ENCODE measurements around the gene MAB21L4.

DNA sequence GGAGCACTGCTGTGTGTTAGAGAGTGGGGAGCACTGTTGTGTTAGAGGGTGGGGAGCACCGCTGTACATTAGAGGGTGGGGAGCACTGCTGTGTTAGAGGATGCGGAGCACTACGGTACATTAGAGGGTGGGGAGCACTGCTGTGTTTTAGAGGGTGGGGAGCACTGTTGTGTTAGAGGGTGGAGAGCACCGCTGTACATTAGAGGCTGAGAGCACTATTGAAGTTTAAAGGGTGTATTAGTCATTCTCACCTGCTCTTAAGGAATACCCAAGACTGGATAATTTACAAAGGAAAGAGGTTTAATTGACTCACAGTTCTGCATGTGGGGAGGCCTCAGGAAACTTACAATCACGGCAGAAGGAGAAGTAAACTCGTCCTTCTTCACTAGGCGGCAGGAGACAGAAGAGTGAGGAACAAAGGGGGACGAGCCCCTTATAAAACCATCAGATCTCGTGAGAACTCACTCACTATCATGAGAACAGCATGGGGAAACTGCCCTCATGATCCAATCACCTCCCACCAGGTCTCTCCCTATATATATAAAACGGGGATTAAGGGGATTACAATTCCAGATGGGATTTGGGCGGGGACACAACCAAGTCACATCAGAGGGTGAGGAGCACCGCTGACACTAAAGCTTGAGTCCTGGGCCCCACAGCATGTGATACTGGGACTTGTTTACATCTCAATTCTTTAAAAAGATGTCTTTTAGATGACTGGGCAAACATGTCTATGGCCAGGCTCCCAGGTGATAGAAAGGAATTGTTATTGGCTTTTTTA lies 46.9 kb downstream of the MAB21L4 start:
- TF ChIP-seq POLR2A (IDR thresholded peaks at IDR 0.05) (no peak), CTCF (IDR thresholded peaks at IDR 0.05) (no peak)

Measured in lower leg skin (tissue), 3 donors.